Uterus (tissue), 4 donors: ENCODE measurements around the gene GJB4. TPM values are rescaled to one million over a fixed set of nuclear protein-coding genes. Genes with fewer than 3 reads are reported as not detected.

Experiments used
- DNase-seq, 2 donors: peaks; one replicate each; pipeline ENCODE4 v3.0.0-alpha.2; 2019 to 2020
- H3K27ac ChIP-seq, 2 donors: fragments of 200-600 bp; sonication (generic); 1 replicate in 1 of 2; 2 replicates in 1 of 2; pipeline ENCODE4 v1.5.1; 2016 to 2018
- H3K27me3 ChIP-seq, 2 donors: fragments of 200-600 bp; sonication (generic); one replicate each; pipeline ENCODE4 v1.5.1; 2018 to 2019; ENCODE audit warnings: control low read depth in 1 of 2
- H3K36me3 ChIP-seq, 2 donors: fragments of 200-600 bp; sonication (generic); one replicate each; pipeline ENCODE4 v1.5.1; 2019; ENCODE audit warnings: control low read depth in 1 of 2
- H3K4me1 ChIP-seq, 2 donors: fragments of 200-600 bp; sonication (generic); one replicate each; pipeline ENCODE4 v1.5.1; 2018 to 2019; ENCODE audit warnings: control low read depth in 1 of 2
- H3K4me3 ChIP-seq, 2 donors: fragments of 200-600 bp; sonication (generic); 1 replicate in 1 of 2; 2 replicates in 1 of 2; pipeline ENCODE4 v1.5.1; 2018 to 2019; ENCODE audit warnings: mild to moderate bottlenecking in 1 of 2
- H3K9me3 ChIP-seq, 2 donors: fragments of 200-600 bp; sonication (generic); one replicate each; pipeline ENCODE4 v1.5.1; 2019; ENCODE audit warnings: control low read depth in 1 of 2
- CTCF ChIP-seq, 4 experiments: fragments of 200-600 bp in 2 of 4; fragments of 450-650 bp in 2 of 4; sonication (generic) in 2 of 4; IDR thresholded peaks; one replicate each; pipeline ENCODE4 v1.5.1; 2016 to 2019; ENCODE audit warnings: antibody characterized with exemption in 4 of 4, mild to moderate bottlenecking in 2 of 4, moderate library complexity in 1 of 4
- POLR2A ChIP-seq, 2 donors: fragments of 450-650 bp; IDR thresholded peaks; one replicate each; pipeline ENCODE4 v1.6.1; 2016; ENCODE audit warnings: antibody characterized with exemption in 2 of 2, mild to moderate bottlenecking in 1 of 2, moderate library complexity in 1 of 2
- intact Hi-C: fragments of 100-400 bp; cut with DNase I; formaldehyde crosslinking; loops from one replicate; pipeline ENCODE4 v1.15.1; 2023; ENCODE audit warnings: low total_unique reads
- total RNA-seq, 4 donors: library from RNA; depleted of rRNA in 3 of 4; stranded (reverse); fragments of >200 nt in 3 of 4; gene quantifications; one replicate each; pipeline versions ENCODE4 v1.1.0 to v1.2.4, GENCODE V29; 2014 to 2023
- donor health status: DM: yes; HTN: yes; CAD: no.

GJB4 gene
- total RNA-seq, 4 donors from 2014 or later = not detected

DNA sequence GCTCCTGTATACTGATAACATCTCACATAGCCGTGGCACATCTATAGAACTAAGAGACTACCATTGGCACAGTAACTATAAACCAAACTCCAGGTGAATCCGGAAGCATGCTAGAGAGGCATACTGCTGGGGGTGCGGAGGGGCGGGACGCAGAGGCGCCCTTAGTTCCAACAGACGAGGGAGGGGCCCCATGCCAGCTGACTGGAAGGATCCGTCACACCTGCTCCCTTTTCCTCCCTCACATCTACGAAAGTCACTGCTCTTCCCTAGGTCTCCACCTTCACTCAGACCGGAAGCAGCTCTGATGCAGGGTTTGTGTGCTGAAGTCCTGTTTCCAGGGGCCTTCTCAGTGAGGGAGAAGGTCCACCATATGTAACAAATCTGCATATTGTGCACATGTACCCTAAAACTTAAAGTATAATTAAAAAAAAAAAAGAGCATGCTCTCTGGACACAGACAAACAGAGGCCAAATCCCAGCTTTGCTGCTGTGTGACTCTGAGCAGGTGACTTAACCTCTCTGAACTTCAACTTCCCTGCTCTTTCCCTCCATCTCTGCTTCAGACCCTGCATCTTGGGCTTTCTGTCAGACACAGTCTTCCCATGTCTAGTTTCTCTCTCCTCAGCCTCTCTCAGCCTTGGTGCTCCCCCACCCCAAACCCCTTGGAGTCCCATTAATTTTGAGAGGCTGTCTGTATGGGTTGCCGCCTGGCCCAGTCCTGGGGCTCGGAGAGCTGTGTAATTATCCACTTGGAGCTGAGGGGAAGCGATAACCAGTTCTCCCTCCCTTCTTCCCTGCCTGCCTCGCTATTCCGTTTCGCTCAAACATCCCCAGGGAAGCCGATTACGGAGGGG lies 12.5 kb upstream of the GJB4 start:
- DNase-seq = no peak
- no peak overlapping the region for H3K4me3 ChIP-seq
- H3K27ac ChIP-seq = no peak overlapping the region
- no peaks in the 10 kb centered on the region for H3K27me3 ChIP-seq
- no peaks in the 10 kb centered on the region for H3K9me3 ChIP-seq
- no peaks in the 10 kb centered on the region for H3K36me3 ChIP-seq
- no peaks in the 10 kb centered on the region for H3K4me1 ChIP-seq
- no peak for TF ChIP-seq CTCF (IDR thresholded peaks at IDR 0.05)
- no peak for TF ChIP-seq POLR2A (IDR thresholded peaks at IDR 0.05)
- intact Hi-C loops = no loop called here

DNA sequence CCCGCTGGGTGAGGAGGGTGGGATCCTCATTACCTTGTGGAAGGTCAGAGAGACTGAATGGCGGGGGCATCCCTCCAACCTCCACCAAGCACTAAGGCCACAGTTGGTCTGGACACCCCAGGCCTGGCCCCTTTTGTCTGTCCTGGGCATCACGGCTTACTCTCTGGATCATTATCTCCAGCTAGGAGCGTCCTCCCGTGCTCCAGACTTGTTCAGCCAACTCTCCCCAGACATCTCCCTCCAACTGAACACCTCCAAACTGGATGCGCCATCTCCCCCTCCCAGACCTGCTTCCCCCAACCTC lies 11.9 kb upstream of the GJB4 start:
- TF ChIP-seq CTCF (IDR thresholded peaks at IDR 0.05) (no peak), POLR2A (IDR thresholded peaks at IDR 0.05) (no peak)
- Histone ChIP-seq H3K4me3 (no peak overlapping the region), H3K27me3 (no peaks in the 10 kb centered on the region), H3K4me1 (no peaks in the 10 kb centered on the region), H3K36me3 (no peaks in the 10 kb centered on the region), H3K9me3 (no peaks in the 10 kb centered on the region), H3K27ac (no peak overlapping the region)
- DNase-seq = no peak
- intact Hi-C loops = no loop called here

- Histone ChIP-seq H3K27me3 (no peaks in the 10 kb centered on the region), H3K4me1 (no peaks in the 10 kb centered on the region), H3K4me3 (no peak overlapping the region), H3K36me3 (no peaks in the 10 kb centered on the region), H3K27ac (no peak overlapping the region), H3K9me3 (no peaks in the 10 kb centered on the region)
- DNase-seq = no peak
- intact Hi-C loops = no loop called here
- TF ChIP-seq POLR2A (IDR thresholded peaks at IDR 0.05) = no peak
- no peak for TF ChIP-seq CTCF (IDR thresholded peaks at IDR 0.05)
Measured at GRCh38 chr1:34749992-34750391, 9.5 kb upstream of the GJB4 start.

DNA sequence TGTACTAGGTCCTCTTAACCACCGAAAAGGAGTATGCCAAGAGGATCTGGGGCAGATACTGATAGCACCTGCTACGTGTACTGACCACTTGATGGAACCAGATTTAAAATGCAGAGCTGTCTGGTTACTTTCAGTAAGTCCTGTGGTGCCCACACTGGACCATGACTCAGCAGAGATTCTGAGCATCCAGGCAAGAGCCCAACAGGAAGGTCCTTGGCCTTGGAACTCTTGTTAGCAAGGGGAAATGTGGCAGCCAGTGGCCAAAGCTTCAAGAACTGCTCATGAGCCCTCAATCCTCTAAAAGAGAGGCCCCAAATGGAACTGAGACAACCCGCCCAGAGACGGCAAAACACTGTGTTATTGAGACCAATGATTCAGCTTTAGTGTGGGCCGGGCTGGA lies 8.9 kb upstream of the GJB4 start:
- Histone ChIP-seq H3K4me1 (no peaks in the 10 kb centered on the region), H3K9me3 (no peaks in the 10 kb centered on the region), H3K27ac (no peak overlapping the region), H3K4me3 (no peak overlapping the region), H3K27me3 (no peaks in the 10 kb centered on the region), H3K36me3 (no peaks in the 10 kb centered on the region)
- DNase-seq = no peak
- intact Hi-C loops = no loop called here
- TF ChIP-seq CTCF (IDR thresholded peaks at IDR 0.05) = no peak
- no peak for TF ChIP-seq POLR2A (IDR thresholded peaks at IDR 0.05)

DNA sequence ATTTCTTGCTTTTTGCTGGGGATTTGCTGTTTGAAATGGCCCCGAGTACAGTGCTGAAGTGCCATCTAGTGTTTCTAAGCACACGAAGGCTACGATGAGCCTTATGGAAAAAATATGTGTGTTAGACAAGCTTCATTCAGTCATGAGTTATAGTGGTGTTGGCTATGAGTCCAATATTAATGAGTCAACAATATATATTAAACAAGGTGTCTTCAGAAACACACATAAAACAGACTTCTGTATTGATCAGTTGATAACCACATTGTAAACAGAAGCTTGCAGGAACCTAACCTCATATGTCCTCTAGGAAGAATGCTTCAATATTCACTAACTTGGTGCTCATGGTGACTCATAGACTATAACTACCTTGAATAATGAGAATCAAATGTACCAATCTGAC lies 6.4 kb upstream of the GJB4 start:
- Histone ChIP-seq H3K27ac (no peak overlapping the region), H3K27me3 (no peaks in the 10 kb centered on the region), H3K36me3 (no peaks in the 10 kb centered on the region), H3K4me3 (no peak overlapping the region), H3K9me3 (no peaks in the 10 kb centered on the region), H3K4me1 (no peaks in the 10 kb centered on the region)
- intact Hi-C loops = no loop called here
- TF ChIP-seq CTCF (IDR thresholded peaks at IDR 0.05) (no peak), POLR2A (IDR thresholded peaks at IDR 0.05) (no peak)
- DNase-seq = no peak
